Jurkat, Clone E6-1 (cell line): ENCODE measurements around the gene TRIM49D2. TPM values are rescaled to one million over a fixed set of nuclear protein-coding genes. Genes with fewer than 3 reads are reported as not detected.
"Not testable (repeated sequence)": the region's sequence is repeated elsewhere in the genome, so short reads cannot be mapped to it uniquely, and the experiment has no call there.

Experiments
- DNase-seq: peaks from one replicate; pipeline ENCODE4 v3.0.0-alpha.2; 2011; ENCODE audit warnings: low read depth, low spot score
- H3K4me3 ChIP-seq: 2 replicates; pipeline ENCODE4 v1.5.1; 2011; ENCODE audit warnings: mild to moderate bottlenecking, low read length, control low read depth, moderate library complexity
- polyA plus RNA-seq: library from polyadenylated mRNA; unstranded; fragments of >200 nt; gene quantifications from one replicate; pipeline ENCODE4 v1.2.1, GENCODE V29; 2012; ENCODE audit warnings: missing spikeins; ENCODE audit not compliant: insufficient read length, insufficient read depth

TRIM49D2 gene, protein sequence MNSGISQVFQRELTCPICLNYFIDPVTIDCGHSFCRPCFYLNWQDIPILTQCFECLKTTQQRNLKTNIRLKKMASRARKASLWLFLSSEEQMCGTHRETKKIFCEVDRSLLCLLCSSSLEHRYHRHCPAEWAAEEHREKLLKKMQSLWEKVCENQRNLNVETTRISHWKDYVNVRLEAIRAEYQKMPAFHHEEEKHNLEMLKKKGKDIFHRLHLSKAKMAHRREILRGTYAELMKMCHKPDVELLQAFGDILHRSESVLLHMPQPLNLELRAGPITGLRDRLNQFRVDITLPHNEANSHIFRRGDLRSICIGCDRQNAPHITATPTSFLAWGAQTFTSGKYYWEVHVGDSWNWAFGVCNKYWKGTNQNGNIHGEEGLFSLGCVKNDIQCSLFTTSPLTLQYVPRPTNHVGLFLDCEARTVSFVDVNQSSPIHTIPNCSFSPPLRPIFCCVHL
- not detected for polyA plus RNA-seq

GRCh38 chr11:89923764-89924163, at the start of gene TRIM49D2:
TSS of gene TRIM49D2 (plus strand) at chr11:89924064. CDS start at chr11:89926762, 2,698 bp downstream.
- not testable (repeated sequence) for H3K4me3 ChIP-seq, DNase-seq

GRCh38 chr11:89877511-89877910, 46.4 kb upstream of the TRIM49D2 start:
- not testable (repeated sequence) for DNase-seq, H3K4me3 ChIP-seq

- not testable (repeated sequence) for H3K4me3 ChIP-seq, DNase-seq
Measured at GRCh38 chr11:89893245-89893644, 30.6 kb upstream of the TRIM49D2 start.

DNA sequence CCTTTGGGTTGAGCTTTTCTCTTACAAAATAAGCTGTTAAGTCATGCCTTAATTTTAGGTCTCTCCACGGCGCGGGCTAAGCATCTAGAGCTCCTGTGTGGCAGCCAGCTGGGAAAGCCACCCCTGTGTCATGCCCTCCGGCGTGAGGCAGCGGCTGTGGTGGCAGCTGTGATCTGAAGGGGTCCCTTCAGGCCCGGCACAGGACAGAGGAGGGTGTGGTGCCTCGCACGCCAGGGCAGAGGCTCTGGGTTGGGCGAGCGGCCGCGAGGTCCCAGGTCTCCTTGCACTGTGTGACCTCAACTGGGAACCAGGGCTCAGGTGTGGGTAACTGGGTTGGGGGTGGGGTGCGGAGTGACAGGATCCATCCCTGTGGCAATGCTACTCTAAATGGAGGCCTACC, 23.1 kb upstream of the TRIM49D2 start:
- H3K4me3 ChIP-seq, DNase-seq: not testable (repeated sequence)

GRCh38 chr11:89922195-89922660, 1.6 kb upstream of the TRIM49D2 start, which contains the start of gene TRIM49D1:
TSS of gene TRIM49D1 (minus strand) at chr11:89922245. CDS start at chr11:89917710, 4,535 bp downstream.
- no peak for DNase-seq
- no peak within 1 kb of the TSS for H3K4me3 ChIP-seq

DNA sequence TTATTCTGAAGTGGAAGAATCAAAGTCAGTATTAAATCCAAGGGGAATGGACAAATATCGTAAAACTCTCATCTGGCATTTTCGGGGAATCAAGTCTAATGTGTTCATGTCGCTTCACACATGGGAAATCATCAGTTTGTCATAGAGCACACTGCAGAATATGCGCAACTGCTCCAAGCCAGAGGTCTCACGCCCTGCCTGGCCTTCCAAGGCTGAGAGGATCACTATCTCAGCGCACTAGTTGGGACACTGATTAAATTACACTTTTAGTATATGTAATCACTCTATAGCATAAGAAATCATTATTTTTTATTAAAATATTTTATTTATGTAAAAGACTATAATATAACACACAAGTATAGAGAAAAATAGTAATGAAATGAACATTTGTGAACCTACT, 37.0 kb downstream of the TRIM49D2 start:
- DNase-seq, H3K4me3 ChIP-seq: not testable (repeated sequence)

DNA sequence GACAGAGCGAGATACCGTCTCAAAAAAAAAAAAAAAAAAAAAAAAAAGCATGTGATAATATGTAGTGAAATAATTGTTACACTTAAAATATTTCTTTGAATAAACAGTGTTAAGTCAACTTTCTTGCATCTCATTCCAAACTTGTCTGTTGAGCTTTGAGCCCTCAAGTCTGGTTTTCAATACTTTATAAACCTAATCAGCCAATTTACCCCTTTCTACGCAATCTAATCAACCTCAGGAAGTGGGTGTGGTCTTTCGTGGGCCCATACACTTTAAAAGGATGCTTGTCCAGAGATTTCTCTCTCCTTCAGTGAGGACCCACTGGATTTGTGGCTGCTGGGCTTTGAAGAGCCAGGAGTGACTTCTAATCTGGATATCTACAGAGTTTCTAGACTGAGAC, 41.9 kb downstream of the TRIM49D2 start, which contains the start of gene TRIM64:
TSS of gene TRIM64 (plus strand) at position 301 of the 400 bp plus-strand sequence. CDS start 2,467 bp downstream, outside the sequence.
- H3K4me3 ChIP-seq, DNase-seq: not testable (repeated sequence)
